Stimulated activated CD4-positive, alpha-beta T cell treated with anti-CD3 and anti-CD28 coated beads, Interleukin-15, amount 100 ng/mL, for 48 hours (primary cell): ENCODE data around the gene ATPAF1.

Source experiments
- DNase-seq, 2 donors: peaks; one replicate each; pipeline ENCODE4 v3.0.0-alpha.2; 2020; ENCODE audit warnings: low read depth in 2 of 2

Gene ATPAF1

DNA sequence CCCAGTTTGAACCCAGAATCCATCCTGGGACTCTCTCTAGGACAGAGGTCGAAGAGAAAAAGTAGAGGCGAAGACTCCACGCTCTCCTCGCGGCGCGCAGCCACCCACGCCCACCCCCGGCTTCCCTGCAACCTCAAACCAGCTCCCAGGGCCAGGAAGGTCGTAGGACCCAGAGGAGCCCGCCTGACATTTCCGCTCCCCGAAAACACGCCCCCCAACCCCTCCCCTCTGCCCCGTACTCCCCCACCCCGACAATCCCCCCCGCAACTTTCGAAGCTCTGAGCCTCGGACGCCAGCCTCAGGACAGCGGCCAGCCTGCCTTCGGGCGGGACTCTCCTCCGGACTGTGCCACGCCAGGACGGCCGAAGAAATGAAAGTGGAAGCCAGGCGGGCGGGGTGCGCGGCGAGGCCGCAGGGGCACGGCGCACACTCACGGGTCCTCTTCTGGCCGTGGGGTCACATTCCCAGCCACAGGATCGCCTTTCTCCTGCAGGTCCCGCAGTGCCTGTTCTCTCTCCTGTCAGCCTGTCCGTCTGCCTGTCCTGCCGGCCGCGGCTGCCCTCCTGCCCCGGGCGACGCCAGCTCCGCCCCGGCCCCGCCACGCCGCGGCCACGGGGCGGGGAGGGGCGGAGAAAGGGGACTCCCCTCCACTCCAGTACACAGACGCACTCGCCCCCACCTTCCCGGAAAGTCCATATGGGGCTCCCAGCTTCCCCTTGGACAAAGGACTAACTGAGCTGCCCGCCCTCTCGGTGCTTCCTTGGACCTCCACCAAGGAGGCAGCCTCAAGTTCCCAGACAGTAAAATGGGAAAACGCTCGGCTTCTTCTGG, 51.7 kb downstream of the ATPAF1 start, which contains the start of gene MOB3C:
TSS of gene MOB3C (minus strand) at position 535 of the 831 bp plus-strand sequence. CDS start 3,490 bp downstream, outside the sequence.
- peak; percentile 29 to 51 for DNase-seq

DNA sequence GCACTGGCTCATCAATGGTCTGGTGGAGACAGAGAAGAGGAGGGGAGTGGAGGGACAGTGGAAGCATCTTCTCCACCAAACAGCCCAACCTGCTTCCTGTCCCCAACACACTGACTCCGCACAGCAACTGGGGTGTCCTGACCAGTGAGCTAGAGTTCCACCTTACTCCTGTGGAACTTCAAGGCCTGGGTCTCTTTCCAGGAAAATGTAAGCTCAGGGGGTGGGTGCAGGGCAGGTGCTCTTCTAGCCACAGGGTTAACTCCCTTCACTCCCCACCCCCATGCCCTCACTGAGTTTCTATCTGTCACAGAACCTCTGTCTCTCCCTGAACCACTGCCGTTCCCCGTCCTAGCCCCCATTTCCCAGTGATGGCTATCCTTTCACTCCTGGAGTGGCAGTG, 52.4 kb downstream of the ATPAF1 start:
- peak in 1 of 2 donors; percentile 15 for DNase-seq

DNA sequence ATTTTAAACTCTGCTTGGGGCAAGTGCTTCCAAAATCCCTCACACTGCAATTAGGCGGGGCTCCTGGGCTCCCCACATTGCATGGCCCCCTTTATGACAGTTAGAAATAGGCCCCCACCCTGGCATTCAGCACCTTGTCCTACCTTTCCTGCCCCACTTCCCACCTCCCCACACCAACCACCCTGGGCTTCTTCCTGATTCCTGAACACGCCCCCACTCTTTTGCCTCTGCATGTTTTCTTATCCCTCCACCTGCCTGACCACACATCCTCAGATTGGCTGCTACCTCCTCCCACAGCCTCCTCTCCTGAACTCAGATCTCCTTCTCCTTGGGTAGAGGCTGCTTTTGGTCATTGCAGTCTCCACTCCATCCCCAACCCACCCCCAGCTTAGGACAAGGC, 53.1 kb downstream of the ATPAF1 start:
- DNase-seq: no peak

DNA sequence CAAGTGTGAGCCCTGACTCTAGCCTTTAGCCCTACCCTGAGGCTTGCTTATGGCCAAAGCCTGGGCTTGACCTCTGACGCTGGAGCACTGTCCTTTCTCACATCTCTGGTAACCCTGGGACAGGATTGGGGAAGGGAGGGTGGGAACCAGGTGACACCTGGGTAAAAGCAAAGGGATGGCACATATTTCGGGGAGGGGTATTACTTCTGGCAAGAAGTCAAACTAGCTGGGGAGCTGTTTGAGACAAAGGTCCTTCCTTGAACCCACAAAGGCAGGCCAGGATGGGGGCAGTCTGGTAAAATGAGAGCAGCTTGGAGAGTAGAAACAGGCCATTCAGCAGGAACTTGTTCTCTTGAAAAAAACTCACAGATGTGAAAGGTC, 53.6 kb downstream of the ATPAF1 start:
- no peak for DNase-seq

DNA sequence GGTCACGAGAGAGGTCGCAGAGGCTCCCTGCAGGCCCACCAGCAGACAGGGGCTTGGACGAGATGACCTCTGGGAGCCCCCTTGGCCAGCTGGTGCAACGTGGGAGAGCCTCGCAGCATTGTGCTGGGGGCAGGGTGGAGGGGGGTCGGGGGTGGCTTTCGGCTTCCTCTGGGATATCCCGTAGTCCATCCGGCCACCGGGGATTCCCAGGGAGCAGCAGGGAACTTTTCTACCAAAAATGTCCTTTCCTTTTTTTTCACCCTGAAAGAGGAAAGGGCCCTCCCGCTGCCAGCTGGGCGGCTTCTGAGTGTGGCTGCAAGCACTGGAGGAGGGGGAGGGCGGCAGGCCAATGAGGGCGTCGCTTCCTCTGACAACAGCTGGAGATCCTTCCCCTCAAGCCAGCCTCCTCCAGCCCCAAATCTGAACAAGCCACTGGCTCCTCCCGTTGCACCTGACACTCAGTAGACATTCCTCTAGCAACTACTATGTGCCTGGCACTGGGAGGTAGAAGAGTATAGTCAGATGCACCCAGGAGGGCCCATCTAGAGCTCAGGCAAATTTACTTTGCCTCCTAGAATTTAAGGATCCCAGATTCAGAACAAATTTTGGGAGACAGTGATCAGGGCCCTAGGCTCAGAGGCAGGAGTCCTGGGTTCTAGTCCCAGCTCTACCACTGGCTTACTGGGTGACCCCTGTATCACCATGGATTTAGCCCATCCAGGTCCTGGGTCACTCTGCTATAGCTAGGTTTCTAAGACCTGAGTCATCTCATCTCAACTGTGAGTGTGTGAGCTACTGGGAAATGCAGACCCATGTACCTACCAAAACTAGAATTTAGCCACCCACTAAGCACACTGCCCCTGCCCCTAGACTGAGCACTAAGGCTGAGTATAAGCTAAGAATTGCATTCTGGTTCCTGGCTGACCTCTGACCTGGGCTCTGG, 54.2 kb downstream of the ATPAF1 start:
- peak in 1 of 2 donors; percentile 14 for DNase-seq

DNA sequence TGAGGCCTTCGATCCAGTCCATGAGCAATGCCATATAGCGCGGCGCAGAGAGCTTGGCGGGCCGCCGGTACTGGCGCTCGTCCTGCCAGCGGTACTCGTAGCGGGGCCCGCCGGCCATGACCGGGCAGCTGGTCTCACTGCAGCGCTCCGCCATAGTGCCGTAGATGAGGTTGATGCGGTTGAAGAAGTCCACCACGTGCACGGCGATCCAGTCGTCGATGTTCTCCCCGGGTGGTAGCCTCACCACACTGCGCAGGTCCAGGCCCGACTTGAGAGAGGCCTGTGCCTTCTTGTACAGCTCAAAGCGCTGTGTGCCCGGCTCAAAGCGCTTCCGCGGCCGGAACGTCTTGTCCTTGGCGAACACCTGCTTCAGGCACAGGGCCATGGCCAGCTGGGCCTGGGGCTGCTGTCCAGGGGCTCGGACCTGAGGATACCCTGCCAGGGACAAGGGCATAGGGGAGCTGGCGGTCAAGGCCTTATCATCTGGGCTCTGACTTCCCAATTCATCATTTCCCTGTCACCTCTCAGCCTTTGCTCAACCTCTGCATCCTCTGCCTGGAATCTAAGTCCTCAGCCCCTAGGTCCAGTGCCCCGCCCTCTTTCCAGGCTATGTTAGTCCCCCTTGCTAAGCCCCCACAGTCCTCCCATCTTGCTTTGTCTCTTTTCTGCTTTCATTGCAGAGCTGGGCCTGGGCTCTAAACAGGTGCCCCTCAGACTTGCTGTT, 55.1 kb downstream of the ATPAF1 start:
- no peak for DNase-seq

DNA sequence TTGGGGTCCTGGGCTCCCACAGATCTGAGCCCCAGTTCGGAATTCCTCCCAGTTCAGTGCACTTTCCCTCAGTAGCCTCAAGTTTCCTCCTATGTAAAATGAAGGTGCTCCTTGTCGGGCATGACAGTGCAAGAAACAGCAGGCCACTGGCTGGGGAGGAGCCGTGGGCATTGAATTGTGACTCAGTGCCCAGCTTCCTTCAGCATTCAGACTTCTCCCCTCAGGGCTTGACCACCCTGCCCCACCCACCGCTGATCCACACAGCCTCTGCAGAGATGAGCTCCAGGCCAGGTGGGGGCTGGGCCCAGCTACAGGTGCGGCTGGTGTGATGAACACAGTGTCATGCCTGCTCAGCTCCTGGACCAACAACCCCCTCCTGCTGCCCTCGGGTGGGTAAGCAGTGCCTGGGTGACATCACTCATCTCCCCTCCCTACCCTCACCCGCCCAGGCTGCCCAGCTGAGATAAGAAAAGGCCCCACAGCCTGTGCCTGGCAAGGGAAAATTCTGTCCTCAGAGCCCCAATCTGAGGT, 56.4 kb downstream of the ATPAF1 start:
- no peak for DNase-seq

DNA sequence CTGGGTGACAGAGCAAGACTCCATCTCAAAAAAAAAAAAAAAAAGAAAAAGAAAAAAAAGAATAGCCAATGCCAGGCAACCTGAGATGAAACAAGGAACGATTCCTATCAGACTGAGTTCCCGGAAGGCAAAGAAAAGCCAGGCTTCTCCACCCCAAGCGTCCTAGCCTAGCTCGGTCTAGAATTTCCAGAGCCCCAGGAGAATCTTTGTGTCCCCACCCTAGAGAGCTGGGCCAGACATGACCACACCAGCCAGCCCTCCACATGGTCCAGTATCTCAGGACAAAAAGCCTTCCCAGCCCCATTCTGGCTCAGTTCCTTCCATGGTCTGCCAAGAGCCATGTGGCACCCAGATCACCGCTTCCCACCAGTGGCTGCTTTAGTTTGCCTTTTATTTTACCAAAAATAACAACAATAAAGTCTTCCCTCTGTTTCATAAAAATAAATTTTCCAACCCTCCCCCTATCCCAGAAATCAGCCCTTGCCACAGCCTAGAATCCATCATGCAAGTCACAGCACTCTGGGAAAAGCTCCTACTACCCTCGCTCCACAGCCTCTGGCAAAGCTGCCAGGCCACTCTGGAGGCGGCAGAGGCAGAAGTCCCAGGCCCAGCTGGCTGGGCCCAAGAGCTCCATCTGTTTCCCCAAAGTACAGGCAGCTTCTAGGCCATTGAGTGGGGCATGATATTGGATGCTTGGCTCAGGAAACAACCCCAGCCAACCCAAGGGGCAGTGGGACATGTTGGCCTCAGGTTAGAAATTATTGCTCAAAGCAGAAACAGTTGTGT, 60.6 kb downstream of the ATPAF1 start:
- no peak for DNase-seq

DNA sequence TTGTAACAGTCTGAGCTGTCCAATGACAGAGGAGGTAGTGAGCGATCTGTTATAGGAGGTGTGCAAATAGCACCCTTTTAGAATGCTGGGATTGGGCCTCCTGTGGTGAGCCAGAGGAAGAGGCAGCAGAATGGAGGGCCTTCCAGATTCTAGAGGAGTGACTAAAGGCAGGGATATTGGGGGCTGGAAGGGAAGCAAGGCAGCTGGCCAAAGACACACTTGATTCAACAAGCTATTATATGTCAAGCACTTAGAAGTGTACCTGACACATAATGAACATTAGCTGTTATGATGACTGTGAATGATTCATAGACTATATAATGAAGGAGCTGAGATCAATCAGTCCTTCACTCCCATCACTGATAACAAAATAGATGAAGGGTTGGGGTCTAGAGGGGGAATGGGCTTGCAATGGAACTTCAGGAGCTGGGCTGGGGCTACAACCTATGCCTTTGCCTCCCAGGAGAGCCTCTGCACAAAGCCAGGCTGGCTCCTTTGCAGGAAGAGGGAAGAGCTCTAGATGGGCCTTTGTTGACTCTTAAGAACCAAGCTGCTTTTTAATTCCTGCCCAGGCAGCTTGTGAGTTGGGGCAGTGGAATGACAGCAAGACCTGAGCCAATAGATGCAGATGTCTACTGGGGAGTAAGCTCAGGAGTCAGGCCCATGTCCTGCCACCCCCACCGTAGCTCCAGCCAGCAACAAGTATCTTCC, 61.8 kb downstream of the ATPAF1 start:
- no peak for DNase-seq

DNA sequence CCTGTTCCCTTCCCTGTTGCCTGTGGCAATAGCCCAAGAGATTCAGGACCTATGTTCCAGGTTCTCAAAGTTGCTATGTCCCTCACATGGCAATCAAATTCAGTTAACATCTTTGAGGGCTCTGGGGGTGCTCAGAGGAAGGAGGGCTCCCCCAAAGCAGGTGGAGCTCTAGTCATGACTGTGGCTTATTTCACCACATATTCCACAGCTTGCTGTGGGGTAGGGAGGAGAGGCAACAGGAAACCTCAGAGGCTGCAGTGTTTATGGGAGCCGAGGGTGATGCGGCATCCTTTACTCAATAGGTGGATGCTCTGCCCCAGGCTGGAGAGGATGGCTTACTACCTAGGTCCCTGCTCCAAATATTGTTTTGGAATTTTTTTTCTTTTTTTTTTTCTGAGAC, 62.9 kb downstream of the ATPAF1 start:
- DNase-seq: no peak

DNA sequence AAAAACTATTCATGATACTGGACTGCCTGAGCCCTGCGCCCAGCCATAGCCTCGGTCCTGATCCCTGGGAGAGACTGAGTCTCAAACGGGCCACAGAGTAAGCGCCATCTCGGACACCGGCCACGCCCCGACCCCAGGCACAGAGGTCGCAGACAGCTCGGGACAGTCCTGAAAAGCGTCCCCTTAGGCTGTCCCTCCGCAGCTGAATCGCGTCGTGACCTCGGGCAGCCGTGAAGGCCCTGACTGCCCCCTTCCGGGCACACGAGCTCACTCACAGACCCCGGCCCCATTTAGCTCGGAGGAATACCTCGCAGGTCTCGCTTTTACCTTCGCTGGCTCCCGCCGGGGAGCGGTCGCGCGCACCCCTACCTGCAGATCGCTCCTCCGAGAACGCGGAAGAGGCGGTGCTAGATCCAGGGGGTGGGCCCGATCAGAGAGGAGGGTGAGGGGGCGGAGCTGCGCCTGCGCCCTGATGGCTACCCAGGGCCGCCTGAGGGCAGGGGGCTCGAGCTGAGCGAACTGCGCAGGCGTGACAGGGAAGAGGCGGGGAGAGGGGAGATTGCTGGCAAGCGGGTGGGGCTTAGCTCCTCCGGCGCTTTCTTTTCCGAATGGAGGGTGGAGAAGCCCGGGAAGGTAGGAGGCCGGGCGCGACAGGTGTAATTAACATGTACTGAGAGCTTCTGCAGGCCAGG, 64.2 kb downstream of the ATPAF1 start, which contains the start of gene MKNK1:
TSS of gene MKNK1 (minus strand) at position 411 of the 692 bp plus-strand sequence. CDS start 20,941 bp downstream, outside the sequence.
- peak; percentile 96 to 98 for DNase-seq

DNA sequence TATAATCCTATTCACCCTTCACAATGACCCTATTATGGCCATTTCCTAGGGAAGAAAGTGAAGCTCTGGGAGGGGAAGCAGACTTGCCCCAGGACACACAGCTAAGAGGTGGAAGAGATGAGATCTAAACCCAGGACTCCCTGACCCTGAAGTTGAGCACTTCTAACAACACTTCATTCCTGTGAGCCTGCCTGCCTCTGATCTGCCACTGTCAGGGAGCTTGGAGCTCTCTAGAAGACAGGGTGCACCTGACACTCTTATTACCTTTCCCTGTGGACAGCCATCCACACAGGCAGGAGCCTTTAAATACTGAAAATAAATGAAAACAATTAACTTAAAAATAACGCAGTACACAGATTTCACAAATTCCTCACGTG, 64.7 kb downstream of the ATPAF1 start:
- DNase-seq: no peak

DNA sequence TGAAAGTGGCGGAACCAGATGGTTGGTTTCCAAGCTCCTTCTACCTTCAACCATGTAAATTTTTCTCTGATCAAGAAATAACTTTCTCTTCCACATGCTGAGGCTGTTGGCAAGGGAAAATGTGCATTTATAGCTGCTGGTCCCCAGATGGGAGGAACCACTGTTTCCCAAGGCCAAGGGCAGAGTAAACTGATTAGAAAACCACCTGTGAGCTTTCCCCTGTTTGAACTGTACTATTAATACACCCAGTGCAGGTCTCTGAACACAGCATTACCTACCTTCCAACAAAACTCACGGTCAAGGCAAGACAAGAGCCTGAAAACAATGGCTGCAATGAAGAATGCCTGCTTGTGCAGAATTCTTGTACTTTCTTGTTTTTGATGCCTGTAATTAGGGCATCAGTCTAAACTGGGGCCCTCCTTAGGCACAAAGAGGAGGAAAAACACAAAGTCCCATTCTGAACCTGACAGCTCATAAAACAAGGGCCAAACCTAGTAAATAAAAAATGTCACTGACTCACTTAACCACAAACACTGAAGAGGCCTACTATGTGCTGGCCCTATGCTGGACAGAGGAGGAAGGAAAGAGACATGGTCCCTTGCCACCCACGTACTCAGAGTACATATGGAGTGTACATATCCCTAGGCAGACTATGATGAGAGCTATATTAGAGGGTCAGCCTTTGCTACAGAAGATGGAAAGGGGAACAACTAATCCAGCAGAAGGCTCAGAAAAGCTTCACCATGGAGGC, 66.7 kb downstream of the ATPAF1 start:
- DNase-seq: no peak

DNA sequence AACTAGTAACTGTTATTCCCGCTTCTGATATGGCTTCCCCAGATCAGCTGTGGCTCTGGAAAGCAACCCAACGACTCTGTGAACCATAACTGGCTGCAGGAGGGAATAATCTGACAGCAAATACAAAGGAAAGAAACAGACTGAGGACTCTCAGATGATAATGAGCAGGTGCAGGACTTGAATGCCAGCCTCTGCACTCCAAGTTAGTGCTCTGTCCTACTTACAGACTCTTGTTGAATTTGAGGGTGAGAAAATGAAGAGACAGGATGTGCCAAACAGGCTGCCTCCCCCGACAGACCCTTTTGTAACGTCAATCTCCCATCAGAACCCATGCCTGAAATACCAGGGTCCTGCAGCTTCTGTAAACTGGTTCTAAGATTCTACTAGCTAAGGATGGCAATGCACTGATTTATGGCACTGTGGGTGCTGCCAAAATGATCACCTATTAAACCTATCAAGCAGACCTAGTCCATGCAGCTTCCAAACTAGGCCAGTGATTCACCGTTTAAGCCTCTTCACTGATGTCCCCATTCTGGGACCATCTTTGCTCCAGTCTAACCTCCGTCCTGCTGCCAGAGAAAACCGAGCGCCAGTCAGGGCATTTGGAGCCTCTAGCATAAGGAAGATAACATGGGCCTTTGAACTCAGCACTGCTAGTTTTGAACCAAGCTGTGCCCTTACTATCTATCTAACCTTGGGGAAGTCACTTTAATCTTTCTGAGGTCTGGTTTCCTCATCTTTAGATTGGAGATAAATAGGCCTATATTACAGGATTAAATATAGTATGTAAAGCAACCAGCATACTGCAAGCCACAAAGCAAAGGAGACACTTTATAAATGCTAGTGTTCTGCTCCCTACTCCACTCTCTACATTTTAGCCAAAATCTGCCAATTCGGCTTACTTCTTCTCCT, 68.8 kb downstream of the ATPAF1 start:
- no peak for DNase-seq

DNA sequence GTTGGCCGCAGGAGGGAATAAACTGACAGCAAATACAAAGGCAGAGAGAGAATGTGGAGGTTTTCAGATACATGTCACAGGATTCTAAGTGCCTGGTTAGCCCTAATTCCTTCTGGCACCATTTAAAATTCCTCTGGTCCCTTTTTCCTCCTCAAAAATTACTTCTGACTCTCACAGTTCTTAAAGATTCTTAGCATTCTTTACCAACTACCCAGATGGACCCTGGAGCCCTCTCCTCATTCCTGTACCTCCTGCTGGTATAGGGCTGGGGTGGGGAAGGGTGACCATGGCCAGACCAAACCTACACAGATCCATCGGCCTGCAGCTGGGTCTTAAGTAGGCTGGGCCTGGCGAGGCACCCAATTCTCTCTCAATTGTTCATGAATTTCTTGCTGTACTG, 71.3 kb downstream of the ATPAF1 start:
- no peak for DNase-seq

DNA sequence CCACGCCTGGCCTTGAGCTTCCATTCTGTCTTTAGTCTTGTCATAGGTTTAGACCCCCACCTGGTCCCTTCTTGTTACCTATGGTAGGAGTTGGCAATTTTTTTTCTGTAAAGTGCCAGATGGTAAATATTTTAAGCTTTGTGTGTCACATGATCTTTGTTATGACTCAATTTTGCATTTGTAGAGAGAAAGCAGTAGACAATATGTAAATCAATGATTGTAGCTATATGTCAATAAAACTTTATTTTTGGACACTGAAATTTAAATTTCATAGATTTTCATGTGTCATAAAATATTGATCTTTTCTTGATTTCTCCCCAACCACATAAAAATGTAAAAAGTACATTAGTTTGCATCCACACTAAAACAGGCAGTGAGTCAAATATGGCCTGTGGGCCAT, 72.1 kb downstream of the ATPAF1 start:
- no peak for DNase-seq

DNA sequence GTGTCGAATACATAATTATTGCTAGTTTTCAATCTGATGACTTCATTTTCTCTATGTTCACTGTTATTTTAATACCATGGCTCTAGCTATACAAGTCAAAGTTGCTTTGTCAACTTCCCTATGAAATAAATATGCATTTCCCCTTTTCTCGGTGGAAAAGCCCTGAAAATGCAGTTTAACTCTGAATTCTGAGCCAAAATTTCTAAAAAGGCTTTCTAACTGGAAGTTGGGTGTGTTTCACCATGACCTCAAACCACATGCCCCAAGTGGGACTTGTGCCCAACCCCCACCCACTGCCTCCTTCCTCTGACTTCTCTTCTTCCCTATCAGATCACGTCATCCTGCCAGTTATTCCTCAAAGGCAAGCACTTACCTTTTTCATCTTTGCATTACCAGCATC, 73.0 kb downstream of the ATPAF1 start:
- DNase-seq: no peak

DNA sequence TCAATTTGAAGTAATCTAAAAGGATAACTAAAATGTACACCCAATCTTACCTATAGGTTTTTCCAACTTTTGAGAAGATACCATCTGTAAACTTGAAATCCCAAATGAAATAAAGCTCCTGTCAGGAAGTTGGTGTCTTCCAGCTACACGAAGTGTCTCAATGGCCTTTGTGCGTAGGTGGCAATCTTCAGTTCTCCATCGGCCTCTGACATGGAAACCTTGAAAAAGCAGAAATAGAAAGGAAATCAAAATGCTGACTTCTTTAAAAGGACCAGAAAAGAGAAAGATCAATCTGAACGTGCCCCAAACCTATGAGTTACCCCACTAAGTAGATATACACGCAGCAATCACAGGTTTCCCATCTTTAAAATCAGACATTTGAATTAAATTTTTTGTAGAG, 74.1 kb downstream of the ATPAF1 start:
- DNase-seq: no peak
